DOHH2 (cell line): Measurements from ENCODE around the gene COL18A1.

ENCODE experiments used
- H3F3A ChIP-seq: fragments of 200-600 bp; sonication (generic), shearing (Covaris generic); 2 replicates; pipeline ENCODE4 v1.6.0; 2016; ENCODE audit warnings: antibody characterized with exemption, mild to moderate bottlenecking; ENCODE audit not compliant: control insufficient read depth, insufficient read depth
- H3K27ac ChIP-seq: fragments of 200-600 bp; sonication (generic); 2 replicates; pipeline ENCODE4 v1.5.1; 2014; ENCODE audit warnings: low read depth, mild to moderate bottlenecking, low read length, moderate library complexity
- H3K27me3 ChIP-seq: fragments of 200-600 bp; sonication (generic); 2 replicates; pipeline ENCODE4 v1.6.1; 2014; ENCODE audit warnings: mild to moderate bottlenecking, low read length, mixed read lengths; ENCODE audit not compliant: control insufficient read depth
- H3K36me3 ChIP-seq: fragments of 200-600 bp; sonication (generic); 2 replicates; pipeline ENCODE4 v1.6.1; 2014; ENCODE audit warnings: mild to moderate bottlenecking, low read length, moderate library complexity, mixed read lengths; ENCODE audit not compliant: control insufficient read depth
- H3K4me1 ChIP-seq: fragments of 200-600 bp; sonication (generic); 2 replicates; pipeline ENCODE4 v1.6.1; 2014; ENCODE audit warnings: mild to moderate bottlenecking, low read length, mixed read lengths; ENCODE audit not compliant: control insufficient read depth
- H3K4me2 ChIP-seq: fragments of 200-600 bp; sonication (generic); 2 replicates; pipeline ENCODE4 v1.6.0; 2014; ENCODE audit warnings: mild to moderate bottlenecking, low read length, moderate library complexity
- H3K4me3 ChIP-seq: fragments of 200-600 bp; sonication (generic); 2 replicates; pipeline ENCODE4 v1.5.1; 2014; ENCODE audit warnings: mild to moderate bottlenecking, low read length, mixed read lengths
- H3K79me2 ChIP-seq: fragments of 200-600 bp; sonication (generic); 2 replicates; pipeline ENCODE4 v1.6.1; 2014; ENCODE audit warnings: mild to moderate bottlenecking, low read length, mixed read lengths; ENCODE audit not compliant: control insufficient read depth
- H3K9me2 ChIP-seq: fragments of 200-600 bp; sonication (generic); replicated peaks from 2 replicates; pipeline ENCODE4 v1.6.1; 2014; ENCODE audit warnings: mild to moderate bottlenecking, low read length, mixed read lengths; ENCODE audit not compliant: control insufficient read depth
- H3K9me3 ChIP-seq: fragments of 200-600 bp; sonication (generic); 2 replicates; pipeline ENCODE4 v1.6.1; 2014; ENCODE audit warnings: antibody characterized with exemption, low read length, mixed read lengths; ENCODE audit not compliant: control insufficient read depth, insufficient read depth
- H4K20me1 ChIP-seq: fragments of 200-600 bp; sonication (generic); 2 replicates; pipeline ENCODE4 v1.6.0; 2014; ENCODE audit warnings: low read depth, mild to moderate bottlenecking, antibody characterized with exemption, low read length, moderate library complexity; ENCODE audit not compliant: control insufficient read depth, insufficient read depth
- EZH2phosphoT487 ChIP-seq: fragments of 200-600 bp; sonication (generic); IDR thresholded peaks from 2 replicates; pipeline ENCODE4 v1.6.1; 2017; ENCODE audit warnings: borderline replicate concordance, mild to moderate bottlenecking, antibody characterized with exemption, low read length, moderate library complexity, mixed read lengths
- TF ChIP-seq, protein P1 (sequence below): fragments of 200-600 bp; sonication (generic); IDR thresholded peaks from one replicate; pipeline ENCODE4 v1.5.1; 2014; ENCODE audit warnings: antibody characterized with exemption, mild to moderate bottlenecking, low read depth, low read length; ENCODE audit not compliant: poor library complexity, severe bottlenecking

COL18A1 gene

DNA sequence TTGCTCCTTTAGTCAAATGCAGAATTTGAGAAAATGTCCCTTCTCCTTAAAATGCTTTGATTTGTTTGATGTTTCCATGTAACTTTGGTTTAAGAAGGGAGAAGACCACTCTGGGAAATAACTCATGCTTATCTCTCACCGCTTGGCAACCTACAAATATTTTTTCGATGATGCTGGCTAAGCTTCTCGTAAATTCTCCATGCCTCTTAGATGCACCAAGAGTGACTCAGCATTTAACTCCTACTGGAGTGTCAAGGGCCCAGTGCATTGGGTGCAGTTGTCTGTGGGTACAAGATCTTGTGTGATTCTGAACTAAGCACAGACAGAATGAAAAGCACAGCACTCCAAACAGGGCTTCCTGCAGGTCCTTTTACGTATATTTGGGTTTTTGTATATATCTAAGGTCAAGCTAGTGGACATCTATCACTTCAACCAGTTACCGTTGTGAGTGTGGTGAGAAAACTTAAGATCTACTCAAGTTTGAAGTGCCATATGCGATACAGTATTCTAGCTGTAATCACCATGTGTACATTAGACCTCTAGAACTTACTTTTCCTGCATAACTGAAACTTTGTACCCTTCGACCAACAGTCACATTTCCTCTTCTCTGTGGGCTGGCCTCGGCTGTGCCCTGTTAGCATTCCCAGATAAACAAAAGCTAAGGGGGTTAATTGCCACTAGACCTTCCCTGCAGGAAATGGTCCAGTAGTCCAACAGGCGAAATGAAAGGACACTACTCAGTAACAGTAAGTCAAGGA is 55.8 kb downstream of the COL18A1 start:
- no peaks in the 10 kb centered on the region for H3F3A ChIP-seq
- TF ChIP-seq EZH2phosphoT487, result no peak
- TF ChIP-seq, protein P1, sequence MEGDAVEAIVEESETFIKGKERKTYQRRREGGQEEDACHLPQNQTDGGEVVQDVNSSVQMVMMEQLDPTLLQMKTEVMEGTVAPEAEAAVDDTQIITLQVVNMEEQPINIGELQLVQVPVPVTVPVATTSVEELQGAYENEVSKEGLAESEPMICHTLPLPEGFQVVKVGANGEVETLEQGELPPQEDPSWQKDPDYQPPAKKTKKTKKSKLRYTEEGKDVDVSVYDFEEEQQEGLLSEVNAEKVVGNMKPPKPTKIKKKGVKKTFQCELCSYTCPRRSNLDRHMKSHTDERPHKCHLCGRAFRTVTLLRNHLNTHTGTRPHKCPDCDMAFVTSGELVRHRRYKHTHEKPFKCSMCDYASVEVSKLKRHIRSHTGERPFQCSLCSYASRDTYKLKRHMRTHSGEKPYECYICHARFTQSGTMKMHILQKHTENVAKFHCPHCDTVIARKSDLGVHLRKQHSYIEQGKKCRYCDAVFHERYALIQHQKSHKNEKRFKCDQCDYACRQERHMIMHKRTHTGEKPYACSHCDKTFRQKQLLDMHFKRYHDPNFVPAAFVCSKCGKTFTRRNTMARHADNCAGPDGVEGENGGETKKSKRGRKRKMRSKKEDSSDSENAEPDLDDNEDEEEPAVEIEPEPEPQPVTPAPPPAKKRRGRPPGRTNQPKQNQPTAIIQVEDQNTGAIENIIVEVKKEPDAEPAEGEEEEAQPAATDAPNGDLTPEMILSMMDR, result no peak
- H3K27me3 ChIP-seq, result no peaks in the 10 kb centered on the region
- no peaks in the 10 kb centered on the region for H3K4me1 ChIP-seq
- H3K4me2 ChIP-seq, result no peak overlapping the region
- H4K20me1 ChIP-seq, result no peaks in the 10 kb centered on the region
- H3K9me3 ChIP-seq, result peaks cover 2% of the 10 kb centered on the region; the same call in 1 of the 2 replicates
- no peaks in the 10 kb centered on the region for H3K9me2 ChIP-seq
- no peak overlapping the region for H3K4me3 ChIP-seq
- no peaks in the 10 kb centered on the region for H3K79me2 ChIP-seq
- H3K27ac ChIP-seq, result no peak overlapping the region
- H3K36me3 ChIP-seq, result no peaks in the 10 kb centered on the region

- Histone ChIP-seq H3K4me3 (no peak overlapping the region), H3K79me2 (no peaks in the 10 kb centered on the region), H3K4me2 (no peak overlapping the region), H3K4me1 (no peaks in the 10 kb centered on the region), H3K36me3 (no peaks in the 10 kb centered on the region), H4K20me1 (no peaks in the 10 kb centered on the region), H3K27me3 (no peaks in the 10 kb centered on the region), H3K27ac (no peak overlapping the region), H3F3A (no peaks in the 10 kb centered on the region), H3K9me3 (peaks cover 2% of the 10 kb centered on the region; the same call in 1 of the 2 replicates), H3K9me2 (no peaks in the 10 kb centered on the region)
- TF ChIP-seq EZH2phosphoT487, result no peak
- TF ChIP-seq, protein P1, result no peak
Observed at GRCh38 chr21:45461369-45461750, 56.4 kb downstream of the COL18A1 start.

DNA sequence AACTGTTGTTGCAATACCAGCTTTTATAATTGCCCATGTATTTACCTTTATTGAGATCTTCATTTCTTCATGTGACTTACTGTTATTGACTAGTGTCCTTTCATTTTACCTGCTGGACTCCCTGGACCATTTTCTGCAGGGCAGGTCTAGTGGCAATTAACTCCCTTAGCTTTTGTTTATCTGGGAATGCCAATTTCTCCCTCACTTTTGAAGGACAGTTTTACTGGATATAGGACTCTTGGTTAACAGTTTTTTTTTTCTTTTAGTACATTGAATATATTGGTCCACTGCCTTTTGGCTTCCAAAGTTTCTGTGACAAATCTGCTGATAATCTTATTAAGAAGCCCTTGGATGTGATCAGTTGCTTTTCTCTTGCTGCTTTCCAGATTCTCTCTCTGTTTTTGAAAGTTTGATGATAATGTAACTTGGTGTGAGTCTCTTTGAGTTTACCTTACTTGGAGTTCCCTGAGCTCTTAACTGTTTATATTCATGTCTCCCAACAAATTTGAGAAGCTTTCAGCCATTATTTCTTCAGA is 56.9 kb downstream of the COL18A1 start:
- TF ChIP-seq, protein P1, result no peak
- no peak for TF ChIP-seq EZH2phosphoT487
- Histone ChIP-seq H3K36me3 (no peaks in the 10 kb centered on the region), H3K4me3 (no peak overlapping the region), H4K20me1 (no peaks in the 10 kb centered on the region), H3K79me2 (no peaks in the 10 kb centered on the region), H3K9me3 (peaks cover 2% of the 10 kb centered on the region; the same call in 1 of the 2 replicates), H3K4me2 (no peak overlapping the region), H3K27ac (no peak overlapping the region), H3F3A (no peaks in the 10 kb centered on the region), H3K9me2 (no peaks in the 10 kb centered on the region), H3K4me1 (no peaks in the 10 kb centered on the region), H3K27me3 (no peaks in the 10 kb centered on the region)
